ENCODE measurements around the gene EIF4G3.

- TF ChIP-seq, protein P1, sequence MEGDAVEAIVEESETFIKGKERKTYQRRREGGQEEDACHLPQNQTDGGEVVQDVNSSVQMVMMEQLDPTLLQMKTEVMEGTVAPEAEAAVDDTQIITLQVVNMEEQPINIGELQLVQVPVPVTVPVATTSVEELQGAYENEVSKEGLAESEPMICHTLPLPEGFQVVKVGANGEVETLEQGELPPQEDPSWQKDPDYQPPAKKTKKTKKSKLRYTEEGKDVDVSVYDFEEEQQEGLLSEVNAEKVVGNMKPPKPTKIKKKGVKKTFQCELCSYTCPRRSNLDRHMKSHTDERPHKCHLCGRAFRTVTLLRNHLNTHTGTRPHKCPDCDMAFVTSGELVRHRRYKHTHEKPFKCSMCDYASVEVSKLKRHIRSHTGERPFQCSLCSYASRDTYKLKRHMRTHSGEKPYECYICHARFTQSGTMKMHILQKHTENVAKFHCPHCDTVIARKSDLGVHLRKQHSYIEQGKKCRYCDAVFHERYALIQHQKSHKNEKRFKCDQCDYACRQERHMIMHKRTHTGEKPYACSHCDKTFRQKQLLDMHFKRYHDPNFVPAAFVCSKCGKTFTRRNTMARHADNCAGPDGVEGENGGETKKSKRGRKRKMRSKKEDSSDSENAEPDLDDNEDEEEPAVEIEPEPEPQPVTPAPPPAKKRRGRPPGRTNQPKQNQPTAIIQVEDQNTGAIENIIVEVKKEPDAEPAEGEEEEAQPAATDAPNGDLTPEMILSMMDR (IDR thresholded peaks at IDR 0.05 in 8 of 11, conservative IDR thresholded peaks at IDR 0.05 in 3 of 11), result no peak
- TF ChIP-seq POLR2A (IDR thresholded peaks at IDR 0.05), result no peak
Observed at GRCh38 chr1:20949871-20950590, 226.7 kb downstream of the EIF4G3 start.

Data from spleen (tissue), 7 donors.